Mucosa of descending colon (tissue), 3 donors: ENCODE data around the gene DLGAP1. TPM values are rescaled to one million over a fixed set of nuclear protein-coding genes. Genes with fewer than 3 reads are reported as not detected.

Experiments
- ATAC-seq: fragments of 200-7000 bp; cut with Tn5 transposase; one replicate; pipeline ENCODE4 v1.9.1; 2020; ENCODE audit warnings: mild to moderate bottlenecking, moderate library complexity
- DNase-seq, 3 donors: peaks; one replicate each; pipeline ENCODE4 v3.0.0-alpha.2; 2020
- H3K36me3 ChIP-seq: fragments of 200-600 bp; one replicate; pipeline ENCODE4 v1.8.0; 2021; ENCODE audit warnings: low read depth, mild to moderate bottlenecking
- H3K4me1 ChIP-seq: fragments of 200-600 bp; one replicate; pipeline ENCODE4 v1.8.0; 2021; ENCODE audit warnings: low read depth, mild to moderate bottlenecking
- H3K4me3 ChIP-seq: fragments of 200-600 bp; one replicate; pipeline ENCODE4 v1.8.0; 2021; ENCODE audit warnings: mild to moderate bottlenecking
- H3K9me3 ChIP-seq: fragments of 200-600 bp; one replicate; pipeline ENCODE4 v1.8.0; 2021; ENCODE audit warnings: mild to moderate bottlenecking
- intact Hi-C, 2 donors: fragments of 100-400 bp; cut with DNase I in 1 of 2; cut with micrococcal nuclease in 1 of 2; formaldehyde crosslinking; loops; one replicate each; pipeline versions ENCODE4 v1.11.0 to v1.11.1; 2022; cut with DNase I, micrococcal nuclease
- total RNA-seq, 3 donors: library from RNA; stranded (reverse); fragmentation: NEBNext Ultra II Directional in 2 of 3; extraction: Animal tissue kit (Norgen Biotek cat#: 25700) in 2 of 3; gene quantifications; one replicate each; pipeline versions ENCODE4 v1.2.1 to v1.2.4, GENCODE V29; 2021 to 2023
- TF ChIP-seq, protein P1 (sequence below): fragments of 200-600 bp; IDR thresholded peaks from one replicate; pipeline ENCODE4 v1.8.0; 2022; ENCODE audit warnings: antibody characterized with exemption, mild to moderate bottlenecking
- donor health status: DM: no; HTN: no; CAD: no; lungs with moderate emphysema.
- donor health status: DM: no; HTN: no; CAD: no.
- donor health status: DM: no; HTN: yes; CAD: no.

DLGAP1 gene
- total RNA-seq, 3 donors from 2014 or later = 0.46 to 6.8 (median 4.1) TPM

DNA sequence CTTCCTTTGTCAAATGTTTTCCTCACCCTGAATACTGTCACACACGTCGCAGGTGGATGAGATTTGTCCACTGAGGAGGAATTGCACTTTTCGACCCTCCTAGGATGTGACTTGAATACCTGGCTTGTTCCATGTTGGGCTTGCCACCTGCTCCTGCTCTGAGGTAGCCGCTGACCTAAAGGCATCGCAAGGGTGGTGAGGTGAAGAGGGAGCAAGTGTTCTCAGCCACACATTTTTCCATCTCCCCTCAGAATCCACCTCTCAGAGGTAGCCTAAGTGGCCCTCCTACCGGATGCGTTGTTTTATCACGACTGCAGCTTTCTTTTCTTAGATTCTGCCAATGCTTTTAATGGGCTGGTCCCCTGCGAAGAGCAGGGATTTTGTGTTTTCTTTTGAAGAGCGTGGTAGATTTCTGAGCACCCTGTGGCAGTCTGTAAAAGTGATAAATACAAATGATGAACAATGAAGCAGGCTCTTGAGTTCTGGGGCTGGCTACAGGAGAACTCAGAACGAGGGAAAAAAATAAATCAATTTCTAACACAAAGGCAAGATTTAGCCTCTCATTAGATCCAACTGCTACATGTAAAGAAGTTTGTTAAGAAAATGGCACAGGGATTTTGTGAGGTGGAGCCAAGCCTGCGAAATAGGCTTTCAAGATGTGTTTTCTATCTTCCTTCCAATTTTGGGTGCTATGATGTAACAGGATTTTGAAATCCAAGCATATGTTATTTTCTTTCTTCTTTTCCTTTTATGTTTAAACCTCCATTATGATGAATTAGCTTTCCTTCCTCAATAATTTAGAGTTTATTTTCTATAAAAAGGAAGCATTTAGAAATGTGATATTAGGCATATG is 618.4 kb downstream of the DLGAP1 start:
- Histone ChIP-seq H3K4me1 (no peaks in the 10 kb centered on the region), H3K4me3 (no peak overlapping the region), H3K9me3 (no peaks in the 10 kb centered on the region), H3K36me3 (no peaks in the 10 kb centered on the region)
- DNase-seq (no peak), ATAC-seq (no peak)
- TF ChIP-seq, protein P1, sequence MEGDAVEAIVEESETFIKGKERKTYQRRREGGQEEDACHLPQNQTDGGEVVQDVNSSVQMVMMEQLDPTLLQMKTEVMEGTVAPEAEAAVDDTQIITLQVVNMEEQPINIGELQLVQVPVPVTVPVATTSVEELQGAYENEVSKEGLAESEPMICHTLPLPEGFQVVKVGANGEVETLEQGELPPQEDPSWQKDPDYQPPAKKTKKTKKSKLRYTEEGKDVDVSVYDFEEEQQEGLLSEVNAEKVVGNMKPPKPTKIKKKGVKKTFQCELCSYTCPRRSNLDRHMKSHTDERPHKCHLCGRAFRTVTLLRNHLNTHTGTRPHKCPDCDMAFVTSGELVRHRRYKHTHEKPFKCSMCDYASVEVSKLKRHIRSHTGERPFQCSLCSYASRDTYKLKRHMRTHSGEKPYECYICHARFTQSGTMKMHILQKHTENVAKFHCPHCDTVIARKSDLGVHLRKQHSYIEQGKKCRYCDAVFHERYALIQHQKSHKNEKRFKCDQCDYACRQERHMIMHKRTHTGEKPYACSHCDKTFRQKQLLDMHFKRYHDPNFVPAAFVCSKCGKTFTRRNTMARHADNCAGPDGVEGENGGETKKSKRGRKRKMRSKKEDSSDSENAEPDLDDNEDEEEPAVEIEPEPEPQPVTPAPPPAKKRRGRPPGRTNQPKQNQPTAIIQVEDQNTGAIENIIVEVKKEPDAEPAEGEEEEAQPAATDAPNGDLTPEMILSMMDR = no peak
- intact Hi-C loops = no loop called here

DNA sequence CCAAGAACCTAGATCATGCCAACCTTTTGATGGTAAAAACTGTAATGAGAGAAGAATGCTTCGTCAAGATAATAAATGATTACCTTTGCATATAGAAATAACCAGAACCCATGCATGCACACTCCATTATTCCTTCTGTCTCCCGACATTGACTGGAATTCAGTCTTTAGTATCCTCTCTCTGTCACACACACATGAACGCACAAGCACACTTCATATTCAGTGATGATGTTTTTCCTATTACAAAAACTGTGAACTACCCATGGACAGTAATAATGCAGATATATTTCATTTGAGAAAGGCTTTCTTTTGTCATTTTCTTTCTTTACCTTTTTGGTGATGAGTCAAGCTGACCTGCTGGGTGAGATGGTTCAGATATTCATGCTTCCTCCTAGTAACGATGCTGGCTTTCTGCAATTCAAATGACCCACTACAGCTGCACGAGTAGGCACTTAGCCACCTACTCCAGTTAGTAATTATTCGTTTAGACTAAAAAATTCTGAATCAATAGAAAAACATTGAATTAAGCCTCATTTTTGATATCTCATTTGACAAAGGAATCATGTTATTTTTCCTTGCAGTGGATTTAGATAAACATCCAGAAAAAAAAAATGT is 623.0 kb downstream of the DLGAP1 start:
- DNase-seq (no peak), ATAC-seq (no peak)
- H3K4me1 ChIP-seq = no peaks in the 10 kb centered on the region
- intact Hi-C loops = no loop called here
- no peaks in the 10 kb centered on the region for H3K36me3 ChIP-seq
- TF ChIP-seq, protein P1 = no peak
- no peak overlapping the region for H3K4me3 ChIP-seq
- H3K9me3 ChIP-seq = no peaks in the 10 kb centered on the region

DNA sequence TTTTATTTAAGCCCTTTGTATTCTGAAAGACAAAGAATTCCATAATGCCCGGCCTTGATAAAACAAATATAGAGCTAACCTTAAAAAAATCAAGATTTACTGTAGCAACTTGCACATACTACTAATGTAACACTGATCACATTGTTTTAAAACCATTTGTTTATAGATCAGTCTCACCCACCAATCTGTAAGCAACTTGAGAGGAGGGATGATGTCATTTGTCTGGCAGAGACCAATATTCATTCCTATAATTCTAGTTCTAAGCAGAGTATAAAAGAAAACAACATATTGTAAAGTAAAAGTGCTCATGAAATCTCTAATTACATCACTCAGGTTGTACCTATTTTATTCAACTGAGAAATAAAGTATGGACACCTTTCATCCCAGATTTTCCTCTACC is 624.5 kb downstream of the DLGAP1 start:
- no peaks in the 10 kb centered on the region for H3K9me3 ChIP-seq
- TF ChIP-seq, protein P1 = no peak
- ATAC-seq (no peak), DNase-seq (no peak)
- no peaks in the 10 kb centered on the region for H3K36me3 ChIP-seq
- intact Hi-C loops = no loop called here
- H3K4me1 ChIP-seq = no peaks in the 10 kb centered on the region
- H3K4me3 ChIP-seq = no peak overlapping the region

DNA sequence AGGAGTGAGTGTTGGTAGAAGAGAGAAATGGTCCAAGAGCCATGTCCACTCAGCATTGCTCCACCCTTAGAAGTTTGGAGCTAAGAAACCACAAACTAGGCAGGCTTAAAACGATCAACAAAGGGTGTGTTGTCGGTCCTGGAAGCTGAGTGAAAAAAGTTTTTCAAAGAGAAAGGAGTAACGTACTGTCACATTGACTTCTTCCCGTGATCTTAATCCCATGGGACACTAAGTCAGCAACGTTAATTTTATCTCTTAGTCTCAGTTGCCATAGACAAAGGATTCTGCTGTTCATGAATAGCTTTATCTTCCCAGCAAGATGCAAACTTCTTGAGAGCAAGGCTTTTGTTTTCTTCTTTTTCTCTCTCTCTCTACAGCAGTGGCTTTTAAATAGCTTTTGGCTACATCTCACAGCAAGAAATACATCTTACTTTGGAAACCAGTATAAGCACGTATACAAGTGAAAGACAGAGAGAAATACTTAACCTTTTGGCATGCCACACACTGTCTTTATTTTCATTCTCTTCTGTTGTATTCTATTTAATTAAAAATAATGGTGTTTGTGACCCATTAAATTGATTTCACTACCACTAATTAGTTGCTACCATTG is 627.8 kb downstream of the DLGAP1 start:
- Histone ChIP-seq H3K4me1 (no peaks in the 10 kb centered on the region), H3K9me3 (no peaks in the 10 kb centered on the region), H3K36me3 (no peaks in the 10 kb centered on the region), H3K4me3 (no peak overlapping the region)
- ATAC-seq (no peak), DNase-seq (no peak)
- intact Hi-C loops = no loop called here
- TF ChIP-seq, protein P1 = no peak

DNA sequence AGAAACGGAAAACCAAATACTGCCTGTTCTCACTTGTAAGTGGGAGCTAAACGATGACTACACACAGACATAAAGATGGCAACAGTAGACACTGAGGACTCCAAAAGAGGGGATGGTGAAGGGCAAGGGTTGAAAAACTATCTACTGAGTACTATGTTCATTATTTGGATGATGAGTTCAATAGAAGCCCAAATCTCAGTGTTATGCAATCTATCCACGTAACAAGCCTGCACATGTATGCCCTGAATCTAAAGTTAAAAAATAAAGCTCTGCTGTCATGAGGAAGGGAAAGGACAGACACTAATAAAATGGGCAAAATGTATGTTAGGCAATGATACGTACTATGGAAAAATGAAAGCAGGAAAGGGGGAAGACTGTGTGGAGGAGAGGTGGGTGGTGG is 629.1 kb downstream of the DLGAP1 start:
- Histone ChIP-seq H3K4me3 (no peak overlapping the region), H3K9me3 (no peaks in the 10 kb centered on the region), H3K36me3 (no peaks in the 10 kb centered on the region), H3K4me1 (no peaks in the 10 kb centered on the region)
- intact Hi-C loops = no loop called here
- ATAC-seq (no peak), DNase-seq (no peak)
- TF ChIP-seq, protein P1 = no peak
